CD4-positive, alpha-beta T cell (primary cell): ENCODE measurements around the gene MRAP. TPM values are rescaled to one million over a fixed set of nuclear protein-coding genes. Genes with fewer than 3 reads are reported as not detected.

Experiments used
- ATAC-seq: fragments of 200-7000 bp; cut with Tn5 transposase; one replicate; pipeline ENCODE4 v1.10.0; 2022; ENCODE audit warnings: mild to moderate bottlenecking; ENCODE audit not compliant: poor library complexity
- CTCF ChIA-PET: fragments of 350-600 bp; sonication (Branson Sonifier 250); formaldehyde crosslinking; loops from one replicate; lab custom pipeline; 2021; ENCODE audit warnings: antibody characterized with exemption, inconsistent platforms; lab: Charles Lee
- POLR2A ChIA-PET: fragments of 350-600 bp; sonication (Branson Sonifier 250); formaldehyde crosslinking; loops from one replicate; lab custom pipeline; 2021; ENCODE audit warnings: antibody characterized with exemption, inconsistent platforms; lab: Charles Lee
- DNase-seq, 14 experiments: peaks; one replicate each; pipeline ENCODE4 v3.0.0-alpha.2; 2013 to 2020; ENCODE audit warnings: mixed read lengths in 2 of 14
- H3K27ac ChIP-seq, 2 donors: one replicate each; pipeline versions ENCODE4 v1.5.1 to v1.7.0; 2013; ENCODE audit warnings: low read length in 2 of 2, low read depth in 1 of 2, mild to moderate bottlenecking in 1 of 2
- H3K27me3 ChIP-seq, 2 experiments: 1 replicate in 1 of 2; 2 replicates in 1 of 2; pipeline versions ENCODE4 v1.6.1 to v1.7.0; 2013; ENCODE audit warnings: low read length in 2 of 2, control low read depth in 1 of 2, mild to moderate bottlenecking in 1 of 2, moderate library complexity in 1 of 2; ENCODE audit not compliant: insufficient read depth in 2 of 2, control insufficient read depth in 1 of 2
- H3K36me3 ChIP-seq: one replicate; pipeline ENCODE4 v1.6.1; 2013; ENCODE audit warnings: low read length, control low read depth; ENCODE audit not compliant: insufficient read depth
- H3K4me1 ChIP-seq: one replicate; pipeline ENCODE4 v1.6.1; 2013; ENCODE audit warnings: low read length, control low read depth; ENCODE audit not compliant: insufficient read depth
- H3K4me3 ChIP-seq: one replicate; pipeline ENCODE4 v1.5.1; 2013; ENCODE audit warnings: mild to moderate bottlenecking, low read length, moderate library complexity
- H3K9me3 ChIP-seq, 2 experiments: 1 replicate in 1 of 2; 2 replicates in 1 of 2; pipeline versions ENCODE4 v1.6.1 to v1.7.0; 2013; ENCODE audit warnings: low read length in 2 of 2, mild to moderate bottlenecking in 2 of 2, control low read depth in 1 of 2, moderate library complexity in 1 of 2; ENCODE audit not compliant: control insufficient read depth in 1 of 2, insufficient read depth in 1 of 2
- H3K27ac Mint-ChIP-seq: one replicate; pipeline ENCODE4 v1.8.0; 2020; ENCODE audit warnings: mixed read lengths
- H3K27me3 Mint-ChIP-seq: one replicate; pipeline ENCODE4 v1.8.0; 2021; ENCODE audit warnings: mixed read lengths
- H3K36me3 Mint-ChIP-seq: one replicate; pipeline ENCODE4 v1.8.0; 2021; ENCODE audit warnings: low read depth, mixed read lengths
- H3K4me1 Mint-ChIP-seq: one replicate; pipeline ENCODE4 v1.8.0; 2021; ENCODE audit warnings: low read depth, mixed read lengths
- H3K4me3 Mint-ChIP-seq: one replicate; pipeline ENCODE4 v1.8.0; 2020; ENCODE audit warnings: mild to moderate bottlenecking, mixed read lengths
- H3K9me3 Mint-ChIP-seq: one replicate; pipeline ENCODE4 v1.8.0; 2020; ENCODE audit warnings: mixed read lengths
- intact Hi-C, 2 experiments: fragments of 100-400 bp; cut with DNase I in 1 of 2; cut with micrococcal nuclease in 1 of 2; formaldehyde crosslinking; loops; one replicate each; pipeline versions ENCODE4 v1.15.1 to v1.9.0; 2023 to 2025; cut with DNase I, micrococcal nuclease
- total RNA-seq, 174 experiments: library from RNA in 2 of 174; stranded (reverse) in 2 of 174; gene quantifications; one replicate each; pipeline ENCODE4 v1.2.3 and lab custom pipeline; 2021 to 2026
- TF ChIP-seq, protein P1 (sequence below): fragments of 200-600 bp; IDR thresholded peaks from one replicate; pipeline ENCODE4 v1.8.0; 2022; ENCODE audit warnings: antibody characterized with exemption, mild to moderate bottlenecking

Gene MRAP
- total RNA-seq, 2 experiments from 2014 or later, result not detected

- no peaks in the 10 kb centered on the region for H3K4me1 ChIP-seq
- no peak overlapping the region for H3K27ac Mint-ChIP-seq
- DNase-seq, result no peak
- no peak overlapping the region for H3K27ac ChIP-seq
- ATAC-seq, result no peak
- peaks cover 94% of the 10 kb centered on the region for H3K36me3 Mint-ChIP-seq
- H3K4me1 Mint-ChIP-seq, result no peaks in the 10 kb centered on the region
- intact Hi-C loops, result no loop called here
- no peak overlapping the region for H3K4me3 Mint-ChIP-seq
- CTCF ChIA-PET, result interaction anchor here (0.6 kb wide), 1 partner anchor 938 kb away, joined by 5 read pairs; no protein-coding TSS in a partner anchor
- H3K9me3 Mint-ChIP-seq, result no peaks in the 10 kb centered on the region
- no peak overlapping the region for H3K4me3 ChIP-seq
- TF ChIP-seq, protein P1, sequence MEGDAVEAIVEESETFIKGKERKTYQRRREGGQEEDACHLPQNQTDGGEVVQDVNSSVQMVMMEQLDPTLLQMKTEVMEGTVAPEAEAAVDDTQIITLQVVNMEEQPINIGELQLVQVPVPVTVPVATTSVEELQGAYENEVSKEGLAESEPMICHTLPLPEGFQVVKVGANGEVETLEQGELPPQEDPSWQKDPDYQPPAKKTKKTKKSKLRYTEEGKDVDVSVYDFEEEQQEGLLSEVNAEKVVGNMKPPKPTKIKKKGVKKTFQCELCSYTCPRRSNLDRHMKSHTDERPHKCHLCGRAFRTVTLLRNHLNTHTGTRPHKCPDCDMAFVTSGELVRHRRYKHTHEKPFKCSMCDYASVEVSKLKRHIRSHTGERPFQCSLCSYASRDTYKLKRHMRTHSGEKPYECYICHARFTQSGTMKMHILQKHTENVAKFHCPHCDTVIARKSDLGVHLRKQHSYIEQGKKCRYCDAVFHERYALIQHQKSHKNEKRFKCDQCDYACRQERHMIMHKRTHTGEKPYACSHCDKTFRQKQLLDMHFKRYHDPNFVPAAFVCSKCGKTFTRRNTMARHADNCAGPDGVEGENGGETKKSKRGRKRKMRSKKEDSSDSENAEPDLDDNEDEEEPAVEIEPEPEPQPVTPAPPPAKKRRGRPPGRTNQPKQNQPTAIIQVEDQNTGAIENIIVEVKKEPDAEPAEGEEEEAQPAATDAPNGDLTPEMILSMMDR, result no peak
- H3K27me3 ChIP-seq, result no peaks in the 10 kb centered on the region
- POLR2A ChIA-PET, result no interaction called here
- no peaks in the 10 kb centered on the region for H3K9me3 ChIP-seq
- peaks cover 67% of the 10 kb centered on the region for H3K36me3 ChIP-seq
- no peaks in the 10 kb centered on the region for H3K27me3 Mint-ChIP-seq
Observed at GRCh38 chr21:32337206-32337605, 38.6 kb downstream of the MRAP start.

- no peaks in the 10 kb centered on the region for H3K9me3 ChIP-seq
- peaks cover 94% of the 10 kb centered on the region for H3K36me3 Mint-ChIP-seq
- no peak overlapping the region for H3K4me3 Mint-ChIP-seq
- CTCF ChIA-PET, result no interaction called here
- H3K9me3 Mint-ChIP-seq, result no peaks in the 10 kb centered on the region
- H3K36me3 ChIP-seq, result peaks cover 68% of the 10 kb centered on the region
- no peak overlapping the region for H3K27ac ChIP-seq
- no peaks in the 10 kb centered on the region for H3K27me3 Mint-ChIP-seq
- H3K27ac Mint-ChIP-seq, result no peak overlapping the region
- ATAC-seq, result no peak
- H3K4me1 ChIP-seq, result no peaks in the 10 kb centered on the region
- no peaks in the 10 kb centered on the region for H3K4me1 Mint-ChIP-seq
- intact Hi-C loops, result no loop called here
- no peaks in the 10 kb centered on the region for H3K27me3 ChIP-seq
- TF ChIP-seq, protein P1, result no peak
- DNase-seq, result no peak
- POLR2A ChIA-PET, result no interaction called here
- H3K4me3 ChIP-seq, result no peak overlapping the region
Observed at GRCh38 chr21:32338209-32338921, 39.7 kb downstream of the MRAP start.

- ATAC-seq (no peak), DNase-seq (no peak)
- Mint-ChIP-seq H3K27me3 (no peaks in the 10 kb centered on the region), H3K27ac (no peak overlapping the region), H3K36me3 (peaks cover 94% of the 10 kb centered on the region), H3K4me1 (no peaks in the 10 kb centered on the region), H3K9me3 (peaks cover 2% of the 10 kb centered on the region), H3K4me3 (no peak overlapping the region)
- H3K4me3 ChIP-seq, result no peak overlapping the region
- H3K4me1 ChIP-seq, result no peaks in the 10 kb centered on the region
- POLR2A ChIA-PET, result no interaction called here
- peaks cover 9 to 15% of the 10 kb centered on the region in 2 experiments for H3K9me3 ChIP-seq
- TF ChIP-seq, protein P1, result no peak
- no peaks in the 10 kb centered on the region for H3K27me3 ChIP-seq
- no peak overlapping the region for H3K27ac ChIP-seq
- intact Hi-C loops, result no loop called here
- CTCF ChIA-PET, result no interaction called here
- peaks cover 79% of the 10 kb centered on the region for H3K36me3 ChIP-seq
Observed at GRCh38 chr21:32340863-32341848, 42.5 kb downstream of the MRAP start.
